HG03097 (cell line): Measurements from ENCODE around the gene CHP2.
"Not testable (repeated sequence)": the region's sequence is repeated elsewhere in the genome, so short reads cannot be mapped to it uniquely, and the experiment has no call there.

ENCODE experiments used
- ATAC-seq: cut with Tn5 transposase; IDR thresholded peaks from one replicate; pipeline ENCODE4 v1.9.1; 2021; ENCODE audit not compliant: unreplicated experiment, low FRiP score

Gene CHP2

DNA sequence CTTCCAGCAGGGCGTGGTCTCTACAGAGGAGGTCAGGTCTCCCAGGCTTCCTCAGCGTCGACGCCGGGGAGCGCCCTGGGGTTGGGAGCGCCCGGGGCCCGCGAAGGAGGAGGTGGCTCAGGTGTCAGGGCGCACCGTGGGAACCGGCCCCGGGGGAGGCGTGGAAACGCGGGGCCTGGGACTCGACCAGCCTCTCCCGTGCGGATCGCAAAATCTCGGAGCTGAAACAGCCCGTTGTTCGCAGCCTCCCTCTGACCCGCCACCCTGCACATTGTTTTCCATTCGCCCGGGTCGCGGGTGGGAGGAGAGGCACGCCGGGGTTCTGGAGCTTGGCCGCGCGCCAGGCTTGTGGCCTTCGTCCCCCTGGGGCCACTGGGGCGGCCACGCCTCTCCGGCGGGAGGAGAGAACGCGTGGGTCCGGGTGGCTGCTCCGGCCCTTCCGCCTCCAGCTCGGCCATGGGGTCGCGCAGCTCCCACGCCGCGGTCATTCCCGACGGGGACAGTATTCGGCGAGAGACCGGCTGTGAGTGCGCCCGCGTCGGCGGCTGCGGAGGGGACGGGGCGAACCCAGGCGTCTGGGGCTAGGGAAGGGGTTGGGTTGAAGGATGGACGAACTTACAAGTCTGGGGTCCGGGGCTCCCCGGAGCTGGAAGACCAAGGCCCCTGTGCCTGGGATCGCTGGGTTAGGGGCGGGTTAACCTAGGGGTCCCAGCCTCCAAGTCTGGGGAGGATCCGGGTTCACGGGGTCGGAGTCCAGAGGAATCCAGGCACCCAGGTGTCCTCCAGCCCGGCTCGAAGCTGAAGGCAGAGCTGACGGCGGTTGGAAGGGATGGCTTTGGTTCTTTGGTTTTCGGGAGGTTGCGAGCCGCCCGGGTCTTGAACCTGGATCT, at the start of gene CHP2:
CHP2 (plus strand) TSS at position 433 of the 890 bp plus-strand sequence; CDS start at position 457, 24 bp downstream.
- no peak for ATAC-seq

- ATAC-seq, result no peak
Observed at GRCh38 chr16:23705517-23705902, 49.3 kb upstream of the CHP2 start.

GRCh38 chr16:23706439-23706838, 48.4 kb upstream of the CHP2 start:
- no peak for ATAC-seq

DNA sequence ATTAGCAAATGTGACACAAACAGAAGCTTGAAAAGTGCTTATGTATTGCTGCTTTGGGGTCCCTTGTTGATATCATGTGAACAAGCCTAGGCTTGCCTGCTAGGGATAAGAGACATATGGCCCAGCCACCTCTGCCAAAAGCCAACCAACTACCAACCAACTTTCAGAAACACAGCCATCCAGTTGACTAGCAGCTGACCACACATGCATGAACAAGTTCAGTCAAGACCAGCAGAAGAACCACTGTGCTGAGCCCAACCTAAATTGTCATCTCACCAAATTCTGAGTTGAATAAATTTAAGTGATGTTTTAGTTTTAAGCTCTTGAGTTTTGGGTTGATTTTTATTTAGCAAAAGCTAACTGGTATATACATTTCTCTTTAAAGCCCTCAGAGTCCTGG, 45.3 kb upstream of the CHP2 start:
- ATAC-seq, result no peak

GRCh38 chr16:23710008-23710407, 44.8 kb upstream of the CHP2 start:
- no peak for ATAC-seq

GRCh38 chr16:23710504-23710903, 44.3 kb upstream of the CHP2 start:
- ATAC-seq, result no peak

- ATAC-seq, result no peak
Observed at GRCh38 chr16:23711785-23712184, 43.0 kb upstream of the CHP2 start.

- no peak for ATAC-seq
Observed at GRCh38 chr16:23712976-23713375, 41.9 kb upstream of the CHP2 start, which contains the start of gene ERN2. Gene ERN2 (minus strand): TSS chr16:23713222. CDS start chr16:23713187, 35 bp downstream.

GRCh38 chr16:23716484-23716883, 38.3 kb upstream of the CHP2 start:
- ATAC-seq, result no peak

GRCh38 chr16:23722613-23723240, 32.1 kb upstream of the CHP2 start:
- not testable (repeated sequence) for ATAC-seq

- ATAC-seq, result no peak
Observed at GRCh38 chr16:23724096-23724784, 30.6 kb upstream of the CHP2 start.

GRCh38 chr16:23724785-23725131, 30.1 kb upstream of the CHP2 start:
- ATAC-seq, result no peak

DNA sequence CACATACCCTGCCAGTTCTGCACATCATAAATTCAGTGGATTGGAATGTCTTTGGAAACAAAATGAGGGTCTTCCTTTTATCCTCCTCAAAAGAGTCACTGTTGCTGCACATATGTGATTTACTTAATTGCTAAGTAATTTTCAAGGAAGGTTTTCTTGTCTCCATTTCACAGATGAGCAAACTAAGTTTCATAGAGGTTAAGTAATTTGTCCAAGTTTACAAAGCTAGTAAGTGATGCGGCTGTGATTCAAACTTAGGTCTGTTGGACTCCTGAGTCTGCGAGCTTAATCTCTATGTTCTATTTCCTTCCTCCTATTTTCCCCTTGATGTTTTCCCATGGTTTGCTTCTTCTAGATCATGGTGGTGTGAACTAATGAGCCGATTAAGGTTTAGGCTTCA, 28.1 kb upstream of the CHP2 start:
- no peak for ATAC-seq

DNA sequence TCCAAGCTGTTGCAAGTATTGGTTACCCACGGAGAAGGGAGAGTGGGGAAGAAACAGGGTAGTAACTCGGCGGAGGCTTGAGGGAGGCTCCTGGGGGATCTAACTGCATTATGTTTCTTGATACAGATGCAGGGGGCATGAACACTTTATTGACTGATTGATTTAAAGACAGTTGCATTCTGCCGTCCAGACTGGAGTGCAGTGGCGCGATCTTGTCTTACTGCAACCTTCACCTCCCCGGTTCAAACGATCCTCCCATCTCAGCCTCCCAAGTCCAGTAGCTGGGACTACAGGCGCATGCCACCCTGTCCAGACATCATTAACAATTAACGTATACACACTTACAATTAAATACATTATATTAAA, 26.7 kb upstream of the CHP2 start:
- ATAC-seq, result no peak

DNA sequence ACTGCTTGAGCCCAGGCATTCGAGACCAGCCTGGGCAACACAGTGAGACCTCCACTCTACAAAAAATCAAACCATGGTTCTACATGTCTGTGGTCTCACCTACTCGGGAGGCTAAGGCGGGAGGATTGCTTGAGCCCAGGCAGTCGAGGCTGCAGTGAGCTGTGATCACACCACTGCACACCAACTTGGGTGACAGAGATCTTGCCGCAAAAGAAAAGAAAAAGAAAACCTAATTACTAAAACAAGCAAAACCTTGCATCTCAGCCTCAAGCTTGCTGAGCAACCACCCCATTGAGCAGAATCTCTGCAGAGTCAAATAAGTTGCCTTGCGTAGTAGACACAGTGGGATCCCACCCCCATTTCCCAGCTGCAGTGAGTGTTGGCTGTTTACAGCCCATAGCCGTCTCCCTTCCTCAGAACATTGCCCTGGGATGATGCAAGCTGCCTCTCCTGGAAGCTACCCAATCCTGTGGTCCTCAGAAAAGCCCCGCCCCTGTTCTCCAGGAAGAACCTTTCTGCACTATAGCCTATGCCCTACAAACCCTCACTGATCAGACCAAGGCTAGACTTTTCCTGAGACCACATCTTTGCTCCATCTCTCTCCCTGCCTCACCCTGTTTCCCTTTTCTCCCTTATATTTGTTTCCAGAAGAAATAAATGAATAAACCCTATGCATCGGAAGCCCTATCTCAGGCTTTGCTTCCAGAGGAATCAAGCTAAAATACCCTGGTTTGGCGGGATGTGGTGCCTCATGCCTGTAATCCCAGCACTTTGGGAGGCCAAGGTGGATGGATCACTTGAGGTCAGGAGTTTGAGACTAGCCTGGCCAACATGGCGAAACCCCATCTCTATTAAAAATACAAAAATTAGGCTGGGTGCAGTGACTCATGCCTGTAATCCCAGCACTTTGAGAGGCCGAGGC, 25.1 kb upstream of the CHP2 start:
- no peak for ATAC-seq

GRCh38 chr16:23734176-23734893, 20.5 kb upstream of the CHP2 start:
- no peak for ATAC-seq

DNA sequence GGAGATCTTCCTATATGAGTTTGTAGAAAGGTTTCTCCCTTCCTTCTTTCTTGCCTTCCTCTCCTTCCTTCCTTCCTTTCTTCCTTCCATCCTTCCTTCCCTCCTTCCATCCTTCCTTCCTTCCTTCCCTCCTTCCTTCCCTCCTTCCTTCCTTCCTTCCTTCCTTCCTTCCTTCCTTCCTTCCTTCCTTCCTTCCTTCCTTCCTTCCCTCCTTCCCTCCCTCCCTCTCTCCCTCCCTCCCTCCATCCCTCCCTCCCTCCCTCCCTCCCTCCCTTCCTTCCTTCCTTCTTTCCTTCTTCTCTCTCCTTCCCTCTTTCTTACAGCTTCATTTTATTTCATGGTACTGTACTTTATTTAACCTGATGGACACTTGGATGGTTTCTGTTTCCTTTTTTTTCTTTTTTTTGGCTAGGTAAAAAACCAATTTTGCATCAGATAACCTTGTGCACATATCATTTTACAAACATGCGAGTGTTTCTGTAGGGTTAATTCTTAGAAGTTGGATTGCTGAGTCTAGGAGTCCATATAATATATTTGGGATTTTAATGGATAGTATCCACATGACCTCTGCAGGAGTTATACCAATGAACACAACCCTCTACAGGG, 17.3 kb upstream of the CHP2 start:
- not testable (repeated sequence) for ATAC-seq

- ATAC-seq, result no peak
Observed at GRCh38 chr16:23739516-23739915, 15.3 kb upstream of the CHP2 start.

- no peak for ATAC-seq
Observed at GRCh38 chr16:23741675-23742303, 13.0 kb upstream of the CHP2 start.
